Fibroblast of skin of scalp (primary cell): Measurements from ENCODE around the gene THOC6.
"Not testable (repeated sequence)": the region's sequence is repeated elsewhere in the genome, so short reads cannot be mapped to it uniquely, and the experiment has no call there.

Source experiments
- DNase-seq: peaks from one replicate; pipeline ENCODE4 v3.0.0-alpha.2; 2013

Gene THOC6

DNA sequence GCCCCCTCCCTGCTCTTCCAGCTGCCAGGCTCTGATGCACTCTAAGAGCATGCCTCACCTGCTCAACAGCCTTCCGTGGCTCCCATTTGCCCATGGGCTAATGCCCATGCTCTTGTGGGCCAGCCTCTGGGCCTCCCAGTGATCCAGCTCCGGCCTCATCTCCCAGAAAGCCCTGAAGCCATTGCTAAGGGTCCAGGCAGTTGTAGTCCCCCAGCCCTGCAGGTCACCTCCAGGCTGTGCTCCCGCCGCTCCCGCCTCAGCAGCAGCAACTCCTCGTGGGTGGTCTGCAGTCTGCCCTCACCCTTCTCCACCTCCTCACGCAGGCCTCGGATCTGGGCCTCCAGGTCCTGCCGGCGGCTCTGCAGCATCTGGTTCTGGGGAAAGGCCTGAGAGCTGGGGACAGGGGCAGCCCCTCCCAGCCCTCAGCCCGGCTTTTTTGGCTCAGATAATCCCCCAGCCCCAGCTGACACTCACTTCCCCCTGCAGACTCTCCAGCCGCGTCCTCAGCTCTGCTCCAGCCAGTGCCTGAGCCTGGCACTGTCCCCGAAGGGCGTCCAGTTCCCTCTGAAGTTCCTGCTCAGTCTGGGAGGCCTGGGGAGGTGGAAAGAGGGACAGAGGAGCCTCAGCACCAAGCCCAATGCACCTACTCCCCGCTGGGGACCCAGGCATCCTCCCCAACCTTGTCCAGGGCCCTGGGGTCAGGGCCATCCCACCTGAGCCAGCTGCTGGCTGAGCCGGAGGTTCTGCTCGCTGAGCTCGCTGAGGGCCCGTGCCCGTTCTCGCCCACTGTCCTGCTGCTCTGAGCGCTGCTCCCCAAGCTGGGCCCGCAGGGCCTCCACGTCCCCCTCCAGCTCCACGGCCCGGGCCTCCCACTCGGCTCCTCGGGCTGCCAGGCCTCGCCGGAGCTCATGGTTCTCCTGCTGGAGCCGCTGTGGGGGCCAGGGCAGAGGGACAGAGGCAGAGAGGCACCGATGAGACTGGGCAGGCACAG is 6.7 kb downstream of the THOC6 start:
- DNase-seq = no peak

DNA sequence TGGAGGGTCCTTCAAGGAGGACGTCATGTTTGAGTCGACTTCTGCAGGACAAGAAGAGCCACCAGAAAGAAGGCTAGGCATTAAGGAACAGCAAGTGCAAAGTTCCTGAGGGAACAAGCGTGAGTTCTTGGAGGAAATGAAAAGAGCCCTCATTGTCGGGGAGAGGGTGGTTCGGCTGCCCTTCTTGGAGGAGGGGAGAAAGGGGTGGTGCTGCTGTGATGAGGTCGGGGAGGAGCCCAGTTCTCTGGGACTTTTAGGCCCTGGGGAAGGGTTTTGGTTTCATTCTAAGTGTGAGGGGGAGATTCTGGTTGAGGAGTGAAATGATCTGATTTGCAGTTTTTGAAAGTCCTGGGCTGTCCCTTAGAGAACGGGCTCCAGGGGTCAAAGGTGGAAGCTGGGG is 8.8 kb downstream of the THOC6 start:
- no peak for DNase-seq

- DNase-seq = no peak
Observed at GRCh38 chr16:3035289-3035971, 11.6 kb downstream of the THOC6 start.

DNA sequence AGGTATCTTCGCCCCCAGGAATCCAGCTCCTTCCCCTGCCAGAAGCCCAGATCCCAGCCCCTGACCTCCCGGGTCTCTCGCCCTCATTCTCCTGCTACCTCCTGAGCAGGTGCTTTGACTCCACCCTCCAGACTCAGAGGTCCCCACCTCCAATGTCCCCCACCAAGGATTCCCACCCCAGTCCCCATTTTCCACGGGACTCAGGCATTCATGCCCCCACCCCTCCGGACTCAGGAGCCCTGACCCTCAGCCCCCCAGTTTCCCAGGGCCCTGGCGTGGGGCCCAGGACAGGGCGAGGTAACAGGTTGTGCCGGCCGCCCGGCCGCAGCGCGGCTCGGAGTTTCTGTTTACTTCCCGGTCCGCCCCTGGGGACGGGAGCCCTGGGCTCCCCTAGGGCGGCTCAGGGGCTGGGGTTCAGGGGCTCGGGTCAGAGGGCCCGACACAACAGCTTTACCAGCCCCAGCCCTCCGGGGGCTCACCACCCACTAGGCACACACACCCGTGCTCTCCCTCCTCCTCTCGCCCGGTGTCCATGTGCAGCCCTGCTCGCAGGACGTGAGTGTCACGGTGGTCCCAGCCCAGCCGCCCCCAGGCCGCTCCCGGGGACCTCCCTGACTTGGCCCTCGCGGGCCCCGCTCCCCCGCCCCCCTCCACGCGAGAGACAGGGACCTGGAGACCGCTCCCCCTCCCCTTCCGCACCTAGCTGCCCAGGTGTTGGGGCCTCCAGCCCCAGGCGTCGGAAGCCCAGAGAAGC is 12.3 kb downstream of the THOC6 start:
- no peak for DNase-seq

DNA sequence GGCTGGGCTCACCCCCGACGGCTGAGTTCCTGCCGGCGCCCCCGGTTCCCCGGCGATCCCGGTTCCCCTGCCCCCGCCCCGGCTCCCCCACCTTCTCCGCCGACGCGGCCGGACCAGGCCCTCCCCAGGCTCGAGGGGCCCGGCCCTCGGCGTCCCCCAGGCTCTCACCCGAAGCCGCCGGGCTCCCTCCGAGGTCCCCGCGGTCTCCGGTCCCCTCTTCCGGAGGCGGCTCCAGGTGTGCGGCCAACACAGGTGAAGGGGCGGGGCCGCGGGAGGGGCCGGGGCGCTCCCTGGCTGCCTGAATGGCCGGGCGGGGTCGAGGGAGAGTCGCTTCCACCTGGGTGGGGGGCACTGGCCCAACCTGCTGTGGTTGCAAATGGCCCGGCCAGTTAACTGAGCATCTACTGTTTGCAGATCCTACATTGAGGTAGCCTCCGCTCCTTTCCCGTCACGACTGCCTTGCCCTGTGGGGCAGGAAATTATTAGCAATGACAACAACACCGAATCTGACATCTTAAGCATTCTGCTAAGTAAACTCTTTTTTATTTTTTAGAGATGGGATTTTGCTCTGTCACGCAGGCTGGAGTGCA is 13.0 kb downstream of the THOC6 start, which contains the start of gene BICDL2:
BICDL2 (minus strand) TSS at position 219 of the 590 bp plus-strand sequence. CDS start 1,448 bp downstream, outside the sequence.
- no peak for DNase-seq

DNA sequence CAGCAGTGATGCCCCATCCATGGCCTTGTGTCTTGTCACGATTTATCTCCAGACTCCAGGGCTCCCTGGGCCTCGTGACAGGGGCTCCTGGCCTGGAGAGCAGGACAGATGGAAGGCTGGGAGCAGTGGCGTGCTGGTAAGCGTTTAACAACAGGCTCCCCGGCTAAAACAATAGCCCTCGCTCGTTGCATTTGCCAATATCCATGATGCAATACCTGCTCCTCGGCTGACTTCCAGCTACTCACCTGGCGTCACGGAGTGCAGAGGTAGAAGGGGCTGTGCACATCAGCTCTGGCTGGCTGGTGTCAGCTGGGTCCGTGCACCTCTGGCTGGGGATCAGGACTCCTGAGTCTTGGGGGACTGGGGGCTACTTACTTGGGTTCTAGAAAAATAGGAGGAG is 14.4 kb downstream of the THOC6 start:
- no peak for DNase-seq

GRCh38 chr16:3038896-3039295 is 15.1 kb downstream of the THOC6 start:
- DNase-seq = no peak

GRCh38 chr16:3042376-3042775 is 18.5 kb downstream of the THOC6 start:
- DNase-seq = no peak

- DNase-seq = no peak
Observed at GRCh38 chr16:3044708-3045107, 20.9 kb downstream of the THOC6 start.

- DNase-seq = no peak
Observed at GRCh38 chr16:3045758-3046640, 22.2 kb downstream of the THOC6 start, which contains the start of gene MMP25. TSS of gene MMP25 (plus strand) at chr16:3046561. CDS start at chr16:3046918, 357 bp downstream.

DNA sequence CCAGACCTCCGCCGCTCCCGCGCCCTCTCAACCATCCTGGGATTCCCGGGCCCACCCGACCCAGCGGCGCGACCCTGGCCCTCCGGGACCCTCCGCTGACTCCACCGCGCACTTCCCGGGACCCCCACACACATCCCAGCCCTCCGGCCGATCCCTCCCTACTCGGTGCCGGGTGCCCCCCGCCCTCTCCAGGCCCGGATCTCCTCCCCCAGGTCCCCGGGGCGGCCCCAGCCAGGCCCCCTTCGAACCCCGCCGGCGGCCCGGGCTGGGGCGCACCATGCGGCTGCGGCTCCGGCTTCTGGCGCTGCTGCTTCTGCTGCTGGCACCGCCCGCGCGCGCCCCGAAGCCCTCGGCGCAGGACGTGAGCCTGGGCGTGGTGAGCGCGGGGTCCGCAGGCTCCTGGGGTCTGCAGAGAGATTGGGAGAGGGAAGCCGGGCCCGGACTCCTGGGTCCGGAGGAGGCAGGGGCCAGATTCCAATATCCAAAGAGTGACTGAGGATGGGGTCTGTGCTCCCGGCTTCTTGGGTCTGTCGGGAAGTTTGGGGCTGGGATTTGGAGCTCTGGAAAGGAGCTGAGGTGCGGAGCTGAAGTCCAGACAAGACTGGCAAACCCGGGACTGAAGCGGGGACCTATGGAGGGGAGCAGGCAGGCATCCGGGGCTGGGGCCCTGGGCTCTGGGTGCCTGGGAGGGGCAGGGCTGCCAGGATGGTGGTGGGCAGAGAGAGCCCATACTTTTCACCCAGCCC is 23.0 kb downstream of the THOC6 start:
- no peak for DNase-seq

DNA sequence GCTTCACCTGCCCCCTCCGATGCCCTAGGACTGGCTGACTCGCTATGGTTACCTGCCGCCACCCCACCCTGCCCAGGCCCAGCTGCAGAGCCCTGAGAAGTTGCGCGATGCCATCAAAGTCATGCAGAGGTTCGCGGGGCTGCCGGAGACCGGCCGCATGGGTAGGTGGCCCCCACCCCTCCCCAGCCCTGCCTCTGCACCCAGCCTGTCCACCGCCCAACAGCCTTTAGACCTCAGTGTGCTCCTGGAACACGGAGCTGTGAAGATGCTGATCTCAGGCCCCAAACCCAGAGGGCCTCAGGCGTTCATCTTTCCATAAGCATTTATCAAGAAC is 23.5 kb downstream of the THOC6 start:
- DNase-seq = no peak

GRCh38 chr16:3049921-3050481 is 26.2 kb downstream of the THOC6 start:
- no peak for DNase-seq

DNA sequence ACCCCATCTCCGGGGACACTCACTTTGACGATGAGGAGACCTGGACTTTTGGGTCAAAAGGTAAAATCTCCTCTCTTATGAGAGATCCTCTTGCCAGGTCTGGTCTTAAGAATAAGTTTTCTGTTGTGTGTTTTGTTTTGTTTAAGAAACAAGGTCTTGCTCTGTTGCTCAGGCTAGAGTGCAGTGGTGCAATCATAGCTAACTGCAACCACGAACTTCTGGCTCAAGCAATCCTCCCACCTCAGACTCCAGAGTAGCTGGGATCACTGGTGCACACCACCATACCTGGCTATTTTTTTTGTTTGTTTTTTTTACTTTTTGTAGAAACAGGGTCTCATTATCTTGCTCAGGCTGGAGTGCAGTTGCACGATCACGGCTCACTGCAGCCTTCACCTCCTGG is 26.7 kb downstream of the THOC6 start:
- no peak for DNase-seq

DNA sequence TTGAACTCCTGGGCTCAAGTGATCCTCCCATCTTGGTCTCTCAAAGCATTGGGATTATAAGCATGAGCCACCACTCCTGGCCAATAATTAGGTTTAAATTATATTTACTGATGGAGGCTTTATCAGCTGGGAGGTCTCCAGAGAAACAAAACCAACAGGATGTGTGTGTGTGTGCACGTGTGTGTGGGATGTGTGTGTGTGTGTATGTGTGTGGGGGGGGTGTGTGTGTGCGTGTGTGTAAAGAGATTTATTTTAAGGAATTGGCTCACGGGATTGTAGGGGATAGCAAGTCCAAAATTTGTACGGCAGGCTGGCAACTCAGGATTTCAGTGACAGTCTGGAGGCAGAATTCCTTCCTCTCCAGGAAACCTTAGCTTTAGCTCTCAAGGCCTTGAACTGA is 27.2 kb downstream of the THOC6 start:
- DNase-seq = no peak

- no peak for DNase-seq
Observed at GRCh38 chr16:3051494-3051893, 27.7 kb downstream of the THOC6 start.

DNA sequence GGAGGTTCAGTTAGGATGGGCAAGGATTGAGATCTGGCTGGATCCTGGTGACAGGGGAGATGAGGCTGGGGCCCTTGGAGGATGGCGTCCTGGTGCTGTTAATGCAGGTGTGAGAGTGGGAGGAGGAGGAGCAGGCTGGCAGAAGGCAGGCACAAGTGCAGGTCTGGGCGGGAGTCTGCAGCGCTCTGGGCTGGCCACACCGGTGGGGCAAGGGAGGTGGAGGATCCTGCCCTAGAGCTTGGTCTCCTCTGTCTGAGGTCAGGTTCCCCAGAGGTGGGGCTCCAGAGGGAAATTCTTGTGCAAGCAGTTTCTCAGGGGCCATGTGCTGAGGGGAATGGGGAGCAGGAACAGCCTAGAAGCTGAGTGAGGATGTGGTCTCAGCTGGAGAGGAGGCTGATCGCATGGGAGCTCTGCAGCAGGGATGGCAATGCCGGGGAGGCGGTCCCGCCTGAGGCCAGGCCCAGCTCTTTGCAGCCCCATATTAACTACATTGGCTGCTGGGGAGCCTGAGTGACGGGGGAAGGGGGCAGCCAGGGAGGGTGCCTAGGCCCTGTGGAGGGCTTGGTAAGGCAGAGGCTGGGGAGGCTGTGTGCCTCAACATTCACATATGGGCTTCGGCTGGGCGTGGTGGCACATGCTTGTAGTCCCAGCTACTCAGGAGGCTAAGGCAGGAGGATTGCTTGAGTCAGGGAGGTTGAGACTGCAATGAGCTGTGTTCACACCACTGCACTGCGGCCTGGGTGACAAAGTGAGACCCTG is 28.9 kb downstream of the THOC6 start:
- not testable (repeated sequence) for DNase-seq

- not testable (repeated sequence) for DNase-seq
Observed at GRCh38 chr16:3053330-3053710, 29.5 kb downstream of the THOC6 start.

GRCh38 chr16:3054965-3055733 is 31.3 kb downstream of the THOC6 start:
- no peak for DNase-seq
